NOMO-1 treated with DMSO at 0.1 percent for 48 hours (cell line): ENCODE data around the gene KIF12.
"Not testable (repeated sequence)": the region's sequence is repeated elsewhere in the genome, so short reads cannot be mapped to it uniquely, and the experiment has no call there.

Source experiments
- DNase-seq: peaks from one replicate; lab custom pipeline; 2025; ENCODE audit not compliant: unreplicated experiment; lab: John Stamatoyannopoulos, UW

KIF12 gene

GRCh38 chr9:114086009-114086408 lies 13.1 kb downstream of the KIF12 start:
- no peak for DNase-seq

- no peak for DNase-seq
These were observed 13.7 kb downstream of the KIF12 start for GRCh38 chr9:114085387-114085789.

- DNase-seq = no peak
These were observed 14.6 kb downstream of the KIF12 start for GRCh38 chr9:114084282-114085073.

- no peak for DNase-seq
These were observed 15.4 kb downstream of the KIF12 start for GRCh38 chr9:114083666-114084065.

GRCh38 chr9:114082763-114083412 lies 16.2 kb downstream of the KIF12 start:
- DNase-seq = not testable (repeated sequence)

GRCh38 chr9:114082017-114082762 lies 16.9 kb downstream of the KIF12 start:
- peak; percentile 60 for DNase-seq

DNA sequence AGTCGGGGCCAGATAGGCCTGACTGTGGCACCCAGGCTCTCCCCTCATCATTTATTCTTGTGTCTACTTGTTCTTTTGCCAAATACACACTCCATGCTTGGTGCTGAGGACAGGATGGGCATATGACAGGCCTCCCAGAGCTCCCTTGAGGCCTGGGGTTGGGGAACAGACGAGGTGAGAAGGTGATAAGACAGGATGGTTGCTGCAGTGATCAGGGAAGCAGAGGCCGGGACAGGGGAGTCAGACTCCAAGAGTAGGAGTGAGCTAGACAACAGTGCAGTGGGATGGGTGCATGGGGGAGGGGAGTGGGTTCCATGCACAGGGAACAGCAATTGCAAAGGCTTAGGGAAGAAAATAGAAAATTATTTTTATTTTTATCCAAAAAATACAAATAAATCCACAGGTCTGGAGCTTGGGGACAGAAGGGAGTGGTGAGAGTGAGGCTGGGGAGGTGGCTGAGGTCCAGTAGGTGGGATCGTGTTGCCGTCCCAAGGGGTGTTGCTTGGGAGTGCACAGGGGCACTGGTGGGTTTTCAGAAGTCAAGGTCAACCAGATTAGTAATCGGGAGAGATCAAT lies 17.6 kb downstream of the KIF12 start:
- DNase-seq = no peak

- DNase-seq = no peak
These were observed 18.2 kb downstream of the KIF12 start for GRCh38 chr9:114080773-114081440.

GRCh38 chr9:114080195-114080772 lies 18.8 kb downstream of the KIF12 start:
- no peak for DNase-seq

DNA sequence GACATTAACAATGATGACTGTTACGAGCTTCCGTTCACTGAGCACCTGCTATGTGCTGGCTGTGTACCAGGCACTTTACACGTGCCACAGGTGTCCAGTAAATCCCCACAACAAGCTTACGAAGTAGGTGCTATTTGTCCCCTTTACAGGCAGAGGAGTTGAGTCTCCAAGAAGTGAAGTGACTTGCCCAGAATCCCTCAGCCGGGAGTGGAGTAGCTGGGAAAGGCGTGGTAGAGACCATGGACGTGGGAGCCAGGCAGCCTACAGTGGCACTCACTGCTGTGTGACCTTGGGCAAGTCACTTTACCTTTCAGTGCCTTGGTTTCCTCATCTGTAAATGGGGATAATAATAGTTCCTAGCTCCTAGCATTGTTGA lies 20.3 kb downstream of the KIF12 start:
- no peak for DNase-seq

- DNase-seq = no peak
These were observed 20.9 kb downstream of the KIF12 start, which contains the start of gene AMBP for GRCh38 chr9:114078021-114078780. AMBP (minus strand) TSS chr9:114078300; CDS start chr9:114078209, 91 bp downstream.

- DNase-seq = no peak
These were observed 21.8 kb downstream of the KIF12 start for GRCh38 chr9:114077162-114077837.

DNA sequence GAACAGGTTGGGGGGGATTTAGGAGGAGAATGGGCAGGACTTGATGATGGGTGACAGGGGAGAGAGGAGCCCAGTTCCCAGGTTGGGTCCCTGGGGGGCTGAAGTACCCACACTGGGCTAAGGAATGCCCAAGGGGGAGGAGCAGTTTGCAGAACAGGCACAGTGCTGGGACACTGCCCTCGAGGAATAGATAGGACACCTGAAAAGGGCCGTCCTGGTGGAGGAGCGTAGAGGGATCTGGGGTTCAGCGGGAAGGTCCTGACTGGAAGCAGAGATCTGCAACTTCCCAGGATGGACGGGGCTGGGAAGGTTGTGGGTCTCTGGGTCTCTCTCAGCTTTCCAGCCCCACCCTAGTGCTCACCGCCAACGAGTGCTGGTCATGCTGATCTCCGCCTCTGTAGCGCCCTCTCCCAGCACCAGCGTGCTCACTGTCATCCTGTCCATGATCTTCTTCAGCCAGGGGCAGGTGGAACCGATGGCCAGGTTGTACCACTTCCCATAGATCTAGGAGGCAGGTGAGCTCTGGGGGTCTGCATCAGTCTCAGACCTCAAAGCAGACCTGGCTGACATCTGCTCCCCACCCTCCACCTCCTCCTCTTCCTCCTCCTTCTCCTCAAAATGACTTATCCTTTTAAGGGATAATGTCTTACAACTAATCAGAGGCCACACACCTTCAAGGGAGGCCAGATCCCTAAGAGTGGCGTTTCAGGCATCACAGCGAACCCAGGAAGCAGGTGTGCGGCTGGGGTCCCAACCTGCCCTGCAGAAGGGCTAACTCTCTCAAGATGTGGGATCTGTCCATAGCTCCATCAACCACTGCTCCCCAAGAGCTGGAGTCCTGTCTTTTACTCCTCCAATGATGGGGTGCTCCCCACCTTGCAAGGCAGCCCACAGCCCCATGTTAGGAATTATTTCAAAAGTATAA lies 22.6 kb downstream of the KIF12 start:
- no peak for DNase-seq

GRCh38 chr9:114075602-114076001 lies 23.5 kb downstream of the KIF12 start:
- DNase-seq = no peak

DNA sequence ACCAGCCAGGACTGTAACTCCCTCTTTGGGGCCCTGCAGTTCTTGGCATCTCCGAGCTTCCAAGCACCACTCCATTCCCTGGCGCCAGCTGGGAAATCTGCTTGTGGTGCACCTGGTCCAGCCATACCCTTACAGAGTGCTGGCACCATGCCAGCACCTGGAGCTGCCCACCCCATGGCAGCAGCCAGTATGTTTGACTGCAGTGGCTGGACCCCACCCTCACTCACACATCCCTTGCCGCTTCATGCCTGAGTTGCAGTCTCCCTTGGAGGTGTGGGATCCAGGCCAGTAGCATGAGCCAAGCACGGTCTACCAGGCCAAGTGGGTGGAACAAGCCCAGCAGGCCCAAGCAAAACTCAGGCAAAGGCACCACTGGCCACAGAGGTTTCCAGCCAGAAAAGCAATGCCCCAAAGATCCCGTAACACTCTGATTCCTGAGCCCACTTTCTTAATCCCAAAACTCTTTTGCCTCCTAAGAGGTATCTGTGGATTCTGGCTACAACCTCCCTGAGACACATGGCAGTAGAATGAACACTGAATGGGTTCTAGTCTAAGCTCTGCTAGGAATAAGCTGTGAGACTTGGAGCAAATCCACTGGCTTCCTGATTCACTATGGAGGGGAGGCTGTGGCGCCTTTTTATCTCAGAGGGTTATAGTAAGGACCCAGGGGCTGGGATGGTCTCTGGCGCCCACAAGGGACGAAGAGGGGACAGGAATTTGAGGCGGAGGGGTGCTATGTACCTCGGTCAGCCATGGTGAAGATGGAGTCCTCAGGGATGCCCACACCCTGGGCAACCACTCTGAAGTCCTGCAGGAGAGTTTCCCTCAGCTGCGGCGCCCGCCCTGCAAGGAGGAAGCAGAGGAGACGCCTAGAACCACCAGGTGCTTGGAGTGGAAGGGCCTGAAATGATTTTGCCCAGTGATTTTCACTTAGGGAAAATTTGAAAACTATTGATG lies 26.6 kb downstream of the KIF12 start:
- DNase-seq = no peak

DNA sequence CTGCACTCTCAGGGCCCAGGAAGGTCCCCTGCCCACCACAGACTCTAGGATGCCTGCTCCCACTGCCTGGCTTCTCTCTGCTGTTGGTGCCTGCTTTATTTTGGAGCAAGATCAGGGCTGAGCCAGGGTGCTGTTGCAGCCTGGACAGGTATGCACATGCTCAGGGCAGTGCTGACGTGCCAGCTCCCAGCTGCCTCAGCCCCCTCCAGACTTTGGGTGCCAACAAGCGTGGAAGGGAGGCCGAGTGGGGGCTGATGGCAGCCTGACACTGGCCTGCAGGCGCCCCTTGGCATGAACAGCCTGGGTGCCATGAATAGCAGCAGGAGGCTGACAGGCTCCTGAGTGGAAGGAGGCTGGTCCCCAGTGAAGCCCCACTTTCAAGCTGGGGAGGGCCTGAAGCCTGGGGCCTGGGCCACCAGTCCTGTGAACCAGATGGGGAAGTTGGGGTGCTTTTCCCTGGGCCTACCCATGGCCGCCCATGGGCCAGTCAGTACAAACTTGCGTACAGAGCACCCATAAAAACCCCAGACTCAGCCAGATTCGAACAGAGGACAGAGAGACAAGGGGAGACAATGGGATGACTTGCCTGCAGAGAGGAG lies 27.8 kb downstream of the KIF12 start:
- DNase-seq = no peak
